Measurements from ENCODE around the gene ARID1B. TPM values are rescaled to one million over a fixed set of nuclear protein-coding genes. Genes with fewer than 3 reads are reported as not detected.
A peak's percentile ranks its signal among the peaks of the same experiment; 100 is the strongest.

ARID1B gene
- total and polyA plus RNA-seq, 2 donors (not counting 1 experiment from before 2014, with no cell fraction given): 47.2 to 280 TPM

- no peak overlapping the region for H3K4me2 ChIP-seq (replicated peaks; ENCODE audit: low read depth, low read length, poor library complexity, severe bottlenecking)
- no peak overlapping the region for H3K4me3 ChIP-seq (ENCODE audit: control extremely low read depth in 1 of 5, extremely low read depth in 1 of 5, insufficient read depth in 1 of 5, low read depth in 2 of 5, low read length in 4 of 5)
- no peak for ATAC-seq (ENCODE audit: low read depth)
- peaks cover 54% of the 10 kb centered on the region for H4K20me1 ChIP-seq (ENCODE audit: control insufficient read depth, insufficient read depth, low read length, poor library complexity, severe bottlenecking)
- intact Hi-C loops (cut with micrococcal nuclease): loop anchor here (5.0 kb wide), 1 partner anchor 35 kb away; no protein-coding TSS in a partner anchor
- Mint-ChIP-seq H3K27ac (peak overlapping the region; percentile 60), H3K4me1 (peaks cover 78% of the 10 kb centered on the region), H3K9me3 (ENCODE audit: insufficient read depth) (no peaks in the 10 kb centered on the region), H3K4me3 (no peak overlapping the region), H3K27me3 (no peaks in the 10 kb centered on the region)
- H2AFZ ChIP-seq (ENCODE audit: insufficient read depth, low read depth, low read length, poor library complexity, severe bottlenecking): no peak overlapping the region
- H3K9ac ChIP-seq (ENCODE audit: low read length): no peak overlapping the region
- no peak for TF ChIP-seq EZH2 (IDR thresholded peaks at IDR 0.05; ENCODE audit: borderline replicate concordance, insufficient read depth, low read depth, low read length, poor library complexity, severe bottlenecking)
- TF ChIP-seq, protein P1, sequence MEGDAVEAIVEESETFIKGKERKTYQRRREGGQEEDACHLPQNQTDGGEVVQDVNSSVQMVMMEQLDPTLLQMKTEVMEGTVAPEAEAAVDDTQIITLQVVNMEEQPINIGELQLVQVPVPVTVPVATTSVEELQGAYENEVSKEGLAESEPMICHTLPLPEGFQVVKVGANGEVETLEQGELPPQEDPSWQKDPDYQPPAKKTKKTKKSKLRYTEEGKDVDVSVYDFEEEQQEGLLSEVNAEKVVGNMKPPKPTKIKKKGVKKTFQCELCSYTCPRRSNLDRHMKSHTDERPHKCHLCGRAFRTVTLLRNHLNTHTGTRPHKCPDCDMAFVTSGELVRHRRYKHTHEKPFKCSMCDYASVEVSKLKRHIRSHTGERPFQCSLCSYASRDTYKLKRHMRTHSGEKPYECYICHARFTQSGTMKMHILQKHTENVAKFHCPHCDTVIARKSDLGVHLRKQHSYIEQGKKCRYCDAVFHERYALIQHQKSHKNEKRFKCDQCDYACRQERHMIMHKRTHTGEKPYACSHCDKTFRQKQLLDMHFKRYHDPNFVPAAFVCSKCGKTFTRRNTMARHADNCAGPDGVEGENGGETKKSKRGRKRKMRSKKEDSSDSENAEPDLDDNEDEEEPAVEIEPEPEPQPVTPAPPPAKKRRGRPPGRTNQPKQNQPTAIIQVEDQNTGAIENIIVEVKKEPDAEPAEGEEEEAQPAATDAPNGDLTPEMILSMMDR (IDR thresholded peaks at IDR 0.05): no peak
- POLR2A ChIA-PET: interaction anchor here (0.6 kb wide), 1 partner anchor 548 kb away, joined by 6 read pairs; no protein-coding TSS in a partner anchor
- no peak for DNase-seq
- peaks cover 97% of the 10 kb centered on the region for H3K79me2 ChIP-seq (ENCODE audit: control insufficient read depth, insufficient read depth, low read length)
- 67% methylated on average over 3 of the region's 4 CpGs for whole genome bisulfite sequencing (ENCODE audit: insufficient coverage)
- CTCF ChIA-PET: no interaction called here
- peak overlapping the region in 1 of 2 donors; percentile 44 for H3K27ac ChIP-seq (ENCODE audit: low read length in 2 of 2)
- no peaks in the 10 kb centered on the region for H3K9me3 ChIP-seq (ENCODE audit: control extremely low read depth in 1 of 3, control insufficient read depth in 2 of 3, insufficient read depth in 1 of 3, low read length in 2 of 3)
- H3K36me3 ChIP-seq (replicated peaks in 1 of 2; ENCODE audit: control extremely low read depth in 1 of 2, control insufficient read depth in 1 of 2, extremely low read depth in 1 of 2, insufficient read depth in 2 of 2, low read length in 1 of 2): peaks cover 3 to 24% of the 10 kb centered on the region in 2 experiments
- H3K27me3 ChIP-seq (replicated peaks in 1 of 4; ENCODE audit: control extremely low read depth in 1 of 4, control insufficient read depth in 3 of 4, insufficient read depth in 4 of 4, low read length in 3 of 4): no peaks in the 10 kb centered on the region
- peaks cover 39 to 44% of the 10 kb centered on the region in 2 donors for H3K4me1 ChIP-seq (ENCODE audit: control insufficient read depth in 2 of 2, insufficient read depth in 2 of 2, low read length in 2 of 2)
Observed at GRCh38 chr6:156827382-156827781, 50.2 kb downstream of the ARID1B start.

GRCh38 chr6:156828280-156828703, 51.1 kb downstream of the ARID1B start:
- no peak overlapping the region for H3K4me3 ChIP-seq (ENCODE audit: control extremely low read depth in 1 of 5, extremely low read depth in 1 of 5, insufficient read depth in 1 of 5, low read depth in 2 of 5, low read length in 4 of 5)
- no peak overlapping the region for H3K9ac ChIP-seq (ENCODE audit: low read length)
- ChIA-PET CTCF (interaction anchor here (0.6 kb wide), 1 partner anchor 23 kb away, joined by 3 read pairs; no protein-coding TSS in a partner anchor), POLR2A (interaction anchor here (0.6 to 0.7 kb wide), 3 partner anchors 126 to 549 kb away, joined by 3 to 6 read pairs (median 6); no protein-coding TSS in a partner anchor)
- ATAC-seq (ENCODE audit: low read depth): peak; percentile 45
- H3K36me3 ChIP-seq (replicated peaks in 1 of 2; ENCODE audit: control extremely low read depth in 1 of 2, control insufficient read depth in 1 of 2, extremely low read depth in 1 of 2, insufficient read depth in 2 of 2, low read length in 1 of 2): peaks cover 3 to 24% of the 10 kb centered on the region in 2 experiments
- Mint-ChIP-seq H3K4me3 (no peak overlapping the region), H3K27ac (peak overlapping the region; percentile 62), H3K27me3 (no peaks in the 10 kb centered on the region), H3K9me3 (ENCODE audit: insufficient read depth) (no peaks in the 10 kb centered on the region), H3K4me1 (peaks cover 75% of the 10 kb centered on the region)
- H4K20me1 ChIP-seq (ENCODE audit: control insufficient read depth, insufficient read depth, low read length, poor library complexity, severe bottlenecking): peaks cover 46% of the 10 kb centered on the region
- WGBS (ENCODE audit: insufficient coverage): 83% methylated on average over 1 of the region's 5 CpGs
- H3K27me3 ChIP-seq (replicated peaks in 1 of 4; ENCODE audit: control extremely low read depth in 1 of 4, control insufficient read depth in 3 of 4, insufficient read depth in 4 of 4, low read length in 3 of 4): no peaks in the 10 kb centered on the region
- TF ChIP-seq, protein P1 (IDR thresholded peaks at IDR 0.05): no peak
- no peak for TF ChIP-seq EZH2 (IDR thresholded peaks at IDR 0.05; ENCODE audit: borderline replicate concordance, insufficient read depth, low read depth, low read length, poor library complexity, severe bottlenecking)
- intact Hi-C loops (cut with micrococcal nuclease): loop anchor here (5.0 kb wide), 1 partner anchor 34 kb away; no protein-coding TSS in a partner anchor
- DNase-seq: no peak
- H3K27ac ChIP-seq (ENCODE audit: low read length in 2 of 2): peak overlapping the region in 1 of 2 donors; percentile 9
- no peaks in the 10 kb centered on the region for H3K9me3 ChIP-seq (ENCODE audit: control extremely low read depth in 1 of 3, control insufficient read depth in 2 of 3, insufficient read depth in 1 of 3, low read length in 2 of 3)
- no peak overlapping the region for H3K4me2 ChIP-seq (replicated peaks; ENCODE audit: low read depth, low read length, poor library complexity, severe bottlenecking)
- H2AFZ ChIP-seq (ENCODE audit: insufficient read depth, low read depth, low read length, poor library complexity, severe bottlenecking): no peak overlapping the region
- peaks cover 97% of the 10 kb centered on the region for H3K79me2 ChIP-seq (ENCODE audit: control insufficient read depth, insufficient read depth, low read length)
- peaks cover 30 to 36% of the 10 kb centered on the region in 2 donors for H3K4me1 ChIP-seq (ENCODE audit: control insufficient read depth in 2 of 2, insufficient read depth in 2 of 2, low read length in 2 of 2)
